ENCODE measurements around the gene ATP2B2. TPM values are rescaled to one million over a fixed set of nuclear protein-coding genes. Genes with fewer than 3 reads are reported as not detected.

ATP2B2 gene
- polyA plus RNA-seq, 2 of the 4 experiments (the other 2 are of a cell fraction): 0.03 to 0.04 TPM

DNA sequence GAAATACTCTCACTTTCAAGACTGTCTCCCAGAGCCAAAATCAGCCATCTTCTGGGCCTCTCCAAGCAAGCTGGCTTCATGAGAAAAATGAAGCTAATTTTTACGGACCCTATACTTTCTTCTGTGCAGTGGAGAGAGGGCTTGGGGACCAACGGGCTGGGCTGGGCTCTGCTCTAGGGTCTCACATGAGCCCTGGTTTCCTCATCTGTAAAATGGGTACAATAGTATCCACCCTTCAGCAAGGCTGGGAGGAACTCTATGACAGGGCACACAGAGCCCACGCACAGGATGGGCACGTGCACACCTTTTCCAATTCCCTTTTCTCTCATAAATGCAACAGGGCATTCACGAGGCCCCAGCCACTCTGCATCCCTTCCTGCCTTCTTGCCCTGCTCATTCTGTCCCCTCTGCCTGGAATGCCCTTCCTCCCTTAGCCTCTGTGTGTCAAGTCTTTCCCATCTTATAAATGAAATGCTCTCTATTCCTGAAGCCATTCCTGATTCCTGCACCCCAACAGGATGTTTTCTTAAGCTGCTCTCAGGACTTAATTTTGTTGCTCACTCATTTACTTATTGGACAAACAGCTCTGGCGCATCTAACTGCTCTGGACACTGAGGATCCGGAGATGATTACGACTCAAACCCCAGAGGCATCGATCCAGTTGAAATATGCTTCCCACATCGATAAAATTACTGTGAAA is 151.6 kb downstream of the ATP2B2 start (continued):
- TF ChIP-seq RNF2 (IDR thresholded peaks at IDR 0.05; ENCODE audit: borderline replicate concordance, low read depth) (no peak), KDM5A (IDR thresholded peaks at IDR 0.05) (no peak), CEBPB (IDR thresholded peaks at IDR 0.05) (no peak)
- TF ChIP-seq, protein P1, sequence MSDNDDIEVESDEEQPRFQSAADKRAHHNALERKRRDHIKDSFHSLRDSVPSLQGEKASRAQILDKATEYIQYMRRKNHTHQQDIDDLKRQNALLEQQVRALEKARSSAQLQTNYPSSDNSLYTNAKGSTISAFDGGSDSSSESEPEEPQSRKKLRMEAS (IDR thresholded peaks at IDR 0.05): no peak

DNA sequence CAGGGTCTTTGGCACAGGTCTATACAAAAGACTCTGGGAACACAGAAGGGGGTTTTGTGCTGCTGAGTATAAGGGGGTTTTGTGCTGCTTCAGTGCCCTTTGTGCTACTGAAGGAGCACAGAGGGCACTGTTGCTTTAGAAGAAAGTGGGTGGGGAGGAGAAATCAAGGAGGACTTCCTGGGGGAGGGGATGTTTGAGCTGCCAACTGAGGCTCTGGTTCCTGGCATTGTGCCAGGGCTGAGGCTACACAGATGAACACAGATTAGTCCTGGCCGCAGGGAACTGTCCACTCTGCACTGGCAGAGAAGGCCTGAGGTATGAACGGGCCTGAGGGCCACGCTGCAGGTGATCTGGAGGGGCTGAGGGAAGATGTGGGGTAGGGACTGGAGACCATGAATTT is 152.2 kb downstream of the ATP2B2 start:
- DNase-seq (ENCODE audit: low read depth in 1 of 2, low spot score in 1 of 2): no peak
- ATAC-seq: no peak
- Histone ChIP-seq H3K4me2 (0 out of 3 replicates have a peak overlapping the region, but pooled peaks have one; percentile 19), H3K4me3 (no peak overlapping the region), H3K4me1 (peaks cover 28% of the 10 kb centered on the region), H3K9me3 (no peaks in the 10 kb centered on the region), H3K27ac (no peak overlapping the region)
- ChIA-PET CTCF (interaction anchor here (1.1 to 7.0 kb wide), 3 partner anchors 9 to 18 kb away, joined by 3 to 42 read pairs (median 3); no protein-coding TSS in a partner anchor), POLR2A (interaction anchor here (1.5 kb wide), 1 partner anchor 32 kb away, joined by 3 read pairs; the partner anchor contains the start of gene SEC13)
- FAIRE-seq: no peak
- TF ChIP-seq, protein P2, sequence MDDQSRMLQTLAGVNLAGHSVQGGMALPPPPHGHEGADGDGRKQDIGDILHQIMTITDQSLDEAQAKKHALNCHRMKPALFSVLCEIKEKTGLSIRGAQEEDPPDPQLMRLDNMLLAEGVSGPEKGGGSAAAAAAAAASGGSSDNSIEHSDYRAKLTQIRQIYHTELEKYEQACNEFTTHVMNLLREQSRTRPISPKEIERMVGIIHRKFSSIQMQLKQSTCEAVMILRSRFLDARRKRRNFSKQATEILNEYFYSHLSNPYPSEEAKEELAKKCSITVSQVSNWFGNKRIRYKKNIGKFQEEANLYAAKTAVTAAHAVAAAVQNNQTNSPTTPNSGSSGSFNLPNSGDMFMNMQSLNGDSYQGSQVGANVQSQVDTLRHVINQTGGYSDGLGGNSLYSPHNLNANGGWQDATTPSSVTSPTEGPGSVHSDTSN (IDR thresholded peaks at IDR 0.05): no peak
- no peak for TF ChIP-seq CBX8 (IDR thresholded peaks at IDR 0.05)
- no peak for TF ChIP-seq GATA3 (IDR thresholded peaks at IDR 0.05; ENCODE audit: borderline replicate concordance)
- peak; percentile 97 for TF ChIP-seq ZFP36 (IDR thresholded peaks at IDR 0.05; ENCODE audit: borderline replicate concordance, partially characterized antibody)
- no peak for TF ChIP-seq CEBPB (IDR thresholded peaks at IDR 0.05)
- TF ChIP-seq RAD21 (conservative IDR thresholded peaks at IDR 0.05 in 1 of 2, IDR thresholded peaks at IDR 0.05 in 1 of 2): 0 out of 5 replicates have a peak, but pooled peaks of 1 of the 2 experiments have one; percentile 9
- WGBS (ENCODE audit: missing lambda C conversion rate): 84% methylated on average over 3 of the region's 3 CpGs

DNA sequence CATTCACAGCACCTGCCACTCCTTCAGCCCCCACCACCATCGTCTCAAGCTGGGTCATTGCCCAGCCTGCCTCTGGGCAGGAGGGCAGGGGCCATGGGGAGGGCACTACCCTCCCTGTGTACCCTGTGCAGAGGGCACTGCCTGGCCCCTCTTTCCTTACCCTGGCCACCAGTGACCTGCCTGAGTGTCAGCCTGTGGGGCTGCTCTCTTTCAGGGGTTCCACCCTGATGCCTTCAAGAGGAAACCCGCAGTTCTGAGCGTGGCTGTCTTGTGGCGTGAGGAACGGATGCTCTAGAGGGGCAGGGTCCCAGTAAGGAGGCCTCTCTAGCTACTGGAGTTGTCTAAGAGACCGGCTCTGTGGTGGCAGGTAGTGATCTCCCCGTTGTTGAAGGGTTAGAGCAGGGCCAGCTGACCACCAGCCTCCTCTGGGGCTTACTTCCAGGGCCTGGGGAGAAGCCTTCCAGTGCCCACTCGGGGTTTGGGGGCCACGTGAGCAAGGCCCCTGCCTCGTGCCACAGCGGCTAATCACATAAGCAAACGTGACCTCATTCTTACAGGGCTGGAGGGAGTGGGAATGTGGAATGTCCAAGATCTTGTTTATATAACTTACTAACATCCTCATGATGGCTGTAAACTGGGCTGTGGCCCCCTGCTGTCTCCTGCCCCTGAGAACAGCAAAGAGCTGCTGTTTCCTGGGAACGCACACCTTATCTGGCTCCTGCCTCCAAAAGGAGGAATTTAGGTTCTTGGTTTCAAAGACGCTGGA is 153.1 kb downstream of the ATP2B2 start:
- 61% methylated on average over 10 of the region's 14 CpGs for WGBS (ENCODE audit: missing lambda C conversion rate)
- Histone ChIP-seq H3K9me3 (no peaks in the 10 kb centered on the region), H3K4me2 (0 out of 3 replicates have a peak overlapping the region, but pooled peaks have one; percentile 19), H3K4me1 (peaks cover 22% of the 10 kb centered on the region), H3K4me3 (no peak overlapping the region), H3K27ac (peak overlapping the region in 1 of 2 experiments; percentile 32; a peak in 2 of 6 replicates)
- no peak for FAIRE-seq
- DNase-seq (ENCODE audit: low read depth in 1 of 2, low spot score in 1 of 2): peak in 1 of 2 experiments; percentile 62
- peak; percentile 28 to 60; a peak in 4 of 6 replicates for ATAC-seq
- ChIA-PET CTCF (interaction anchor here (0.8 to 7.0 kb wide), 6 partner anchors 8 to 389 kb away, joined by 3 to 42 read pairs (median 3); no protein-coding TSS in a partner anchor), POLR2A (interaction anchor here (1.5 kb wide), 1 partner anchor 31 kb away, joined by 3 read pairs; the partner anchor contains the start of gene SEC13)
- TF ChIP-seq CBX8 (IDR thresholded peaks at IDR 0.05) (no peak), HOXB13 (CRISPR knock-in tag; IDR thresholded peaks at IDR 0.05; ENCODE audit: low read depth) (no peak), FOXS1 (CRISPR knock-in tag; IDR thresholded peaks at IDR 0.05) (peak; percentile 66; the same call in 1 of the 2 replicates), HDAC2 (IDR thresholded peaks at IDR 0.05) (no peak), KDM5A (IDR thresholded peaks at IDR 0.05) (no peak), RCOR1 (IDR thresholded peaks at IDR 0.05; ENCODE audit: low read depth, low read length) (no peak), BHLHE40 (IDR thresholded peaks at IDR 0.05; ENCODE audit: low read depth, low read length) (peak; percentile 34; the same call in 1 of the 2 replicates), FOSL2 (IDR thresholded peaks at IDR 0.05) (no peak), FOSL2 (CRISPR knock-in tag; IDR thresholded peaks at IDR 0.05) (peak; percentile 49), SMC3 (IDR thresholded peaks at IDR 0.05) (no peak), ZNF302 (CRISPR knock-in tag; IDR thresholded peaks at IDR 0.05) (no peak)
- TF ChIP-seq, protein P2 (IDR thresholded peaks at IDR 0.05): no peak
- TF ChIP-seq, protein P3, sequence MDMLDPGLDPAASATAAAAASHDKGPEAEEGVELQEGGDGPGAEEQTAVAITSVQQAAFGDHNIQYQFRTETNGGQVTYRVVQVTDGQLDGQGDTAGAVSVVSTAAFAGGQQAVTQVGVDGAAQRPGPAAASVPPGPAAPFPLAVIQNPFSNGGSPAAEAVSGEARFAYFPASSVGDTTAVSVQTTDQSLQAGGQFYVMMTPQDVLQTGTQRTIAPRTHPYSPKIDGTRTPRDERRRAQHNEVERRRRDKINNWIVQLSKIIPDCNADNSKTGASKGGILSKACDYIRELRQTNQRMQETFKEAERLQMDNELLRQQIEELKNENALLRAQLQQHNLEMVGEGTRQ (IDR thresholded peaks at IDR 0.05): peak; percentile 29; the same call in 1 of the 2 replicates
